Fibroblast of villous mesenchyme (primary cell): Measurements from ENCODE around the gene VRK1. TPM values are rescaled to one million over a fixed set of nuclear protein-coding genes. Genes with fewer than 3 reads are reported as not detected.
A peak's percentile ranks its signal among the peaks of the same experiment; 100 is the strongest.

Source experiments
- DNase-seq: peaks from one replicate; pipeline ENCODE4 v3.0.0-alpha.2; 2010; ENCODE audit warnings: low read depth
- H3K4me3 ChIP-seq: 2 replicates; pipeline ENCODE4 v1.5.1; 2011; ENCODE audit warnings: low read depth, mild to moderate bottlenecking, low read length
- total RNA-seq: library from RNA; depleted of rRNA; stranded (reverse); fragments of >200 nt; gene quantifications from 2 replicates; pipeline ENCODE4 v1.2.3, GENCODE V29; 2012
- TF ChIP-seq, protein P1 (sequence below): IDR thresholded peaks from 2 replicates; pipeline ENCODE4 v1.5.1; 2012; ENCODE audit warnings: low read depth, mild to moderate bottlenecking, low read length; ENCODE audit not compliant: insufficient read depth

VRK1 gene
- total RNA-seq, 1 donor, result 47.1 TPM

GRCh38 chr14:96816281-96816680 is 19.1 kb downstream of the VRK1 start:
- TF ChIP-seq, protein P1, sequence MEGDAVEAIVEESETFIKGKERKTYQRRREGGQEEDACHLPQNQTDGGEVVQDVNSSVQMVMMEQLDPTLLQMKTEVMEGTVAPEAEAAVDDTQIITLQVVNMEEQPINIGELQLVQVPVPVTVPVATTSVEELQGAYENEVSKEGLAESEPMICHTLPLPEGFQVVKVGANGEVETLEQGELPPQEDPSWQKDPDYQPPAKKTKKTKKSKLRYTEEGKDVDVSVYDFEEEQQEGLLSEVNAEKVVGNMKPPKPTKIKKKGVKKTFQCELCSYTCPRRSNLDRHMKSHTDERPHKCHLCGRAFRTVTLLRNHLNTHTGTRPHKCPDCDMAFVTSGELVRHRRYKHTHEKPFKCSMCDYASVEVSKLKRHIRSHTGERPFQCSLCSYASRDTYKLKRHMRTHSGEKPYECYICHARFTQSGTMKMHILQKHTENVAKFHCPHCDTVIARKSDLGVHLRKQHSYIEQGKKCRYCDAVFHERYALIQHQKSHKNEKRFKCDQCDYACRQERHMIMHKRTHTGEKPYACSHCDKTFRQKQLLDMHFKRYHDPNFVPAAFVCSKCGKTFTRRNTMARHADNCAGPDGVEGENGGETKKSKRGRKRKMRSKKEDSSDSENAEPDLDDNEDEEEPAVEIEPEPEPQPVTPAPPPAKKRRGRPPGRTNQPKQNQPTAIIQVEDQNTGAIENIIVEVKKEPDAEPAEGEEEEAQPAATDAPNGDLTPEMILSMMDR, result no peak
- DNase-seq, result no peak
- no peak overlapping the region for H3K4me3 ChIP-seq

DNA sequence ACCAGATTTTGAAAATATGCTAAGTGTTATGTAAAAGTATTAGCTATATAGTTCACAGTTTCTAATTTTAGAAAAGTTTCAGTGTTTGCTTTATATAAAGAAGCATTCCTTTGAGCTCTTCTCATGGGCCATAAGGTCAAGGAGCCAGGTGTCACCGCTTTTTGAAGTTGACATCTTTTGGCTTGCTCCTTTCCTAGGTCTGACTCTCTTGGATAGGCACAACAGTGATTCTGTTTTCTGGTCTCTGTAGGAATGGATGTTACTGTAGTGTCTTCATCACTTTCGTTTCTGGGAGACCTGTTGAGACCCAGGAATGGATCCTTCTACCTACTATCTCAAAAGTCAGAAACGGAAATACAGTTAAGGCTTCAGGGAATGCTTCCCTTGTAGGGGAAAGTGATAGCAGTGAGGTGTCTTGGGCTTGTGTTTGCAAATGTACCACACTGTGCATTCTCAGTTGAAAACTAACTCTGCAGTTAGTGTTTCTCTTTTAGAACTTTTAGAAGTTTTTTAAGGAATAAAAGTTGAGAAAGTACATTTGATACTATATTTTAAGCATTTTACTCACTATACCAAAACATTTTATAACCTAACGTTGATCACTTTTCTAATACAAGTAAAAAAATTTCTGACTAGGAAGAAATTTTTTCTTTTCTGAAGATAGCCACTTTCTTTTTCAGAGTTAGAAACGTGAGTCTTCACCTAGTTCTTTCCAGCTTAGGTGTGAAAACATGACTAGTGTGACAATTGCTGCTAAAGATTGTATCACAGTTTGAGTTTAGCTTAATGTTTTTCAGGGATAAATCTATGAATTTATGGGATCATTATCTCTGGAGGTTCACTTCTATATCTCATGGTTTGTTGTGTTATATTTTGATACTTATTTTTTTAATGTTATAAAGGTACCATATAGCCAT is 20.8 kb downstream of the VRK1 start:
- DNase-seq, result no peak
- no peak overlapping the region for H3K4me3 ChIP-seq
- TF ChIP-seq, protein P1, result no peak

DNA sequence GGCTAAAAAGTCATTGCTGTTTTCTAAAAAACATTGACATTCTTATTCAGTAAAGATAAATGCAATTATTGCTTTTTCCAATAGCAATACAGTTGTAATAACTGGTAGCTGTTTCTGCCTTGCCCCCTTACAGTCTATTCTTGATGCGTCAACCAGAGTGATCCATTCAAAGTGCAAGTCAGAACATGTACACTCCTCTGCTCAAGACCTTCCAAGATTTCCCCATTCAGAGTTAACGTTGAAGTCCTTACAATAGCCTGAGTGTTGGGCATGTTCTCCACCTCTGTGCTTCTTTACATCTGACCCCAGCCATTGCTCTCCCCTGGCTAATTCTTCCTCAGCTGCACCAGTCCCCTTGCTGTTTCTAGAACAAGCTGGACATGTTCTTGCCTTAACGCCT is 24.3 kb downstream of the VRK1 start:
- no peak for DNase-seq
- no peak overlapping the region for H3K4me3 ChIP-seq
- TF ChIP-seq, protein P1, result no peak

GRCh38 chr14:96823652-96824051 is 26.5 kb downstream of the VRK1 start:
- no peak for DNase-seq
- TF ChIP-seq, protein P1, result no peak
- no peak overlapping the region for H3K4me3 ChIP-seq

DNA sequence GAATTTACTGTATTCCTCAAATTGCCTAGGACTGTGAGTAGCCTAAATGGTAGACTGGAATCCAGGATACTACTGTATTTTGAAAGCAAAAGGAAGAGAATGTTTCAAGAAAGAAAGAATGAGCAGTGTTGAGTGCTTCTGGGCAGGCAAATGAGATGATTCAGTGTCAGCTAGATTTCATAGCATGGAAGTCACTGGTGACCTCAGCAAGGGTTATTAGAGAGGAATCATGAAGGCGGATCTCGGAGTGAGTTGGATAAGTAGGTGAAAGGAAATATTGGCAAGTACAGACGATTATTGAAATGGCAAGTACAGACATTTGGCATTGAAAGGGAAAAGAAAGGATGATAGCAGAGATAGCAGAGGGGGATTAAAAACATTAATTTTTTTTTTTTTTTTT is 27.1 kb downstream of the VRK1 start:
- peak; percentile 47 for DNase-seq
- TF ChIP-seq, protein P1, result no peak
- no peak overlapping the region for H3K4me3 ChIP-seq

- no peak overlapping the region for H3K4me3 ChIP-seq
- no peak for DNase-seq
- TF ChIP-seq, protein P1, result no peak
Measured at GRCh38 chr14:96826818-96827217, 29.6 kb downstream of the VRK1 start.
